GM19397 (cell line): ENCODE data around the gene ASZ1.

Source experiments
- ATAC-seq: cut with Tn5 transposase; IDR thresholded peaks from one replicate; pipeline ENCODE4 v1.9.1; 2021; ENCODE audit warnings: mild to moderate bottlenecking, moderate library complexity; ENCODE audit not compliant: unreplicated experiment

The ASZ1 gene

DNA sequence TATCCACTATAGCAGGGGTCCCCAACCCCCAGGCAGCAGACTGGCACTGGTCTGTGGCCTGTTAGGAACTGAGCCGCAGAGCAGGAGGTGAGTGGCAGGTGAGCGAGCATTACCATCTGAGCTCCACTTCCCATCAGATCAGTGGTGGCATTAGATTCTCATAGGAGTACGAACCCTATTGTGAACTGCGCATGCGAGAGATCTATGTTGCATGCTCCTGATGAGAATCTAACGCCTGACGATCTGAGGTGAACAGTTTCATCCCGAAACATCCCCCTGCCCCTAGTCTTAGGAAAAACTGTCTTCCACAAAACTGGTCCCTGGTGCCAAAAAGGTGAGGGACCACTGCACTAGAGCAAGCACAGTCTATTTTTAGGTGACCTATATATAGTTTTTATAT lies 23.6 kb downstream of the ASZ1 start:
- ATAC-seq, result no peak

GRCh38 chr7:117402109-117402508 lies 25.2 kb downstream of the ASZ1 start:
- ATAC-seq, result no peak

DNA sequence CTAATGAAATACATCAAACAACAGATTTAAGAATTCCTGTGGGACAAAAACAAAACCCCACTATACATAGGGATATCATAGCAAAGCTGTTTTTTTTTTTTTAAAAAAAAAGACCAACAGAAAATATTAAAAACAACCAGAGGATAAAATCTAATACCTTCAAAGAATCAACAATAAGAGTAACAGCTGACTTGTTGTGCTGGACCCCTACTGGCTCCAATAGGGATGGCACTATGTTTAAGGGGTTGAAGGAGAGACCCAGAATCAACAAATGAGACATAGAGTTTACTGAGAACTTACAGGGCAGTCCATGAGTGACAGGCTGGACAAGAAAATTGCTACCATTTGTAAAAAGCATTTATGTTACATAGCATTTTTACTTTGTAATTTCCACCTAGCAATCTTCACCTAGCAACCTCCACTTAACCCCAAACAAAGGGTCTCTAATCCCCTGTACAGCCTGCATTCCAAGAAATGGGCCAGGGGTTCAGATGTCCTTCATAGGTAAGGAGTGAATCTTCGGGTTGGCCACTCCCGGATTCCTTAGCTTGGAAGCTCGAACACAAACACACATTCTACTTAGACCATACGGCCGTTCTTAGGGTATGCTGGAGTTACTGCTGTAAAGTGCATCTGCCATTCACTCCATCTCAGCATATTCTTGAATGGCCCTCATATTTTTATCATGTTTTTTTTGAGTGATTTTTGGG lies 25.8 kb downstream of the ASZ1 start:
- ATAC-seq, result no peak

- ATAC-seq, result no peak
These were observed 27.4 kb downstream of the ASZ1 start for GRCh38 chr7:117399820-117400422.

DNA sequence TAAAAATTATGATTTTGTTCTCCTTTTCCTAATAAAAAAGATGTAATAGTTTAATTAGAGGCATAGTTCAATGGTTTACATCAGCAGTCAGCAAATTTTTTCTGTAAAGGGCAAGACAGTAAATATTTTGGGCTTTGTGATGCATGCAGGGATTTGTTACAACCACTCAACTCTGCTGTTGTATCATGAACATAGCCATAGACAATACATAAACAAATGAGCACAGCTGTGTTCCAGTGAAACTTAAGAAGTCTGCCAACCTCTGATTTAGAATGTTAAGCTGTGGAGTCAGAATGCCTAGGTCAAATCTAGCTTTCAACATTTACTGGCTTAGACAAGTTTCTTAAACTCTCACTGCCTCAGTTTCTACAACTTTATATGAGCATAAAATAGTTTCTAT lies 31.6 kb downstream of the ASZ1 start:
- ATAC-seq, result no peak

- ATAC-seq, result no peak
These were observed 33.5 kb downstream of the ASZ1 start for GRCh38 chr7:117393781-117394180.

- ATAC-seq, result no peak
These were observed 37.4 kb downstream of the ASZ1 start for GRCh38 chr7:117389871-117390270.

DNA sequence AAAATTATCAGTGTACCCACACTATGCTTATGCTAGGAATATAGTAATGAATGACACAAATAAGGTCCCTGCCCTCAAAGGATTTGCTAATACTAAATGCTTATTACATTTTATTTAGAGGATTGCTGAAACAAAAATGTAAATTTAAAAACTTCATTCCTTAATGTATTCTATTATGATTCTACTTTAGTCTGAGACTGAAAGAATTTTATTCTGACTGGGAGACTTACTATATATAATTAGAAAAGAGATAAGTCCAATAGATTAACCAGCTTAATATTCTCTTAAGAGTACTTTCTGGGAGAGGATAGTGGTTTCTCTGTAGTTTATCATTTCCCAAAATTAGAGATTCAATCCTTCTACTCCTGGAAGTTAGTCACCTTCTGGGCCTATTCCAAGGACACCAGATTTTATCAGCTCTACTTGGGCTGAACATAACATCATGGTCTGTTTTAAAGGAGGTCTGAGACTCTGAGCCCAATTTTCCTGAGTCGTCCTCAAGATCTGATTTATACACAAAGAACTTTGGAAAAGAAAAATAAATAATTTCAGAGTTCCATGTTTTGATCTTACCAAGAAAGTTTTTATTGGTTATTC lies 41.1 kb downstream of the ASZ1 start:
- ATAC-seq, result no peak

DNA sequence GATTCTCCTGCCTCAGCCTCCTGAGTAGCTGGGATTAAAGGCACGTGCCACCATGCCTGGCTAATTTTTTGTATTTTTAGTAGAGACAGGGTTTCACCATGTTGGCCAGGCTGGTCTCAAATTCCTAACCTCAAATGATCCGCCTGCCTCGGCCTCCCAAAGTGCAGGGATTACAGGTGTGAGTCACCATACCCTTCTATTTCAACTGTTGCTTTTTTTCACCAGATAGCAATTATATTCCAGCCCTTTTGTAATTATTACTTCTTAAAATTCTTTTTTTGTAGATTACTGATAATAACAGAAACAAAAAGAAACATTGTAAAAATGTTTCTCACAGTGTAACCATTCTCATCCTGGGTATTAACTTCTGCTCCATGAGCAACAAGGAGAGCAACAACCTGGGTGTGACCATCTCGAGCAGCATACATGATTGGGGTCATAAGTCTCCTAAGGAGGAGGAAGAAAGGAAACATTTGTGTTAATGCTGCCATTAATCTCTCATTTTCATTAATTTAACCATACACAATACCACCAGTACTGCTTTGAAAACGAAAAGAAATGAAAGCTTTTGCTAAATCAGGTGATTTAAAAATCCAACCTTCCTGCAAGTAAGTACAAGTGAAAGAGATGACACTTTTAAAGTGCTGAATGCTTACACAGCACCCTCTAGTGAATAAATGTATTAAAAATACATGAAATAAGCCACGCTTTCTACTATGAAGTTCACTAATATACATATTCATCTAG lies 41.8 kb downstream of the ASZ1 start:
- ATAC-seq, result no peak

GRCh38 chr7:117384688-117385362 lies 42.5 kb downstream of the ASZ1 start:
- no peak for ATAC-seq

- no peak for ATAC-seq
These were observed 43.7 kb downstream of the ASZ1 start for GRCh38 chr7:117383483-117384189.

DNA sequence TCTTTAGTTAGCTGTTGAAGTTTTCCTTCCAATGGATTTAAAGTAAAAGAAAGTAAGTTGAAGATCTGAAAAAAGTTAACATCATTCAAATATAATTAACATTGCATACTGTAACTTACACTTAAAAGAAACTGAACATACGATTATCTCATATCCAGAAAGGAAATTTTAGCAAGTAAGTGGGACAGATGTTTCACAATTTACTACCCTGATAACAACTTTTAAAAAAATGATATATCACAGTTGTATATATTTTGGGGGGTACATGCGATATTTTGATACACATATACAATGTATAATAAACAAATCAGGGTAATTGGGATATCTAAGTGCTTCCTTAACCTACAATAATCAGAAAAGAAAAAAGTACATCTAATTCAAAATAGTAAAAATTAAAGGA lies 44.2 kb downstream of the ASZ1 start:
- ATAC-seq, result no peak

GRCh38 chr7:117381362-117381761 lies 45.9 kb downstream of the ASZ1 start:
- ATAC-seq, result no peak

GRCh38 chr7:117375380-117375779 lies 51.9 kb downstream of the ASZ1 start:
- no peak for ATAC-seq

GRCh38 chr7:117372073-117372472 lies 55.2 kb downstream of the ASZ1 start:
- ATAC-seq, result no peak

GRCh38 chr7:117364339-117365080 lies 62.8 kb downstream of the ASZ1 start:
- ATAC-seq, result no peak

- no peak for ATAC-seq
These were observed 64.9 kb downstream of the ASZ1 start for GRCh38 chr7:117362294-117362888.

- no peak for ATAC-seq
These were observed 77.3 kb downstream of the ASZ1 start for GRCh38 chr7:117350027-117350426.

DNA sequence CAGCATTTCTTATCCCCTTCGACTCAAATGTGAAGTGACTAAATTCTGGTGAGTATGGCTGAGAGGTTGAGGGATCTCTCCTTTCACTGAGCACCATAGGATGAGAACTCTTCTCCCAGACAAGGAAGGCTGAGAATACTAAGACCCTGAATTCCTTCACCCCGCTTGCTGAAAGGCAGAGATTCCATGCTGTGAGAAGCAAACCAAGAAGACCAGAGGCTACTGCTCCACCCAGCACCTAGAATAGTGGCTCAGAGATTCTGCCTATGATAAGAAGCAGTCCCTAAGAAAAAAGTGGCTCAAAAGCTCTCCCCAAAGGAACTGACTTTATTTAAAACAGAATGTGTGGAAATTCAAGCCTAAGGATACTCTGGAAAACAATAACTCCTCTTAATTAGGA lies 77.7 kb downstream of the ASZ1 start:
- ATAC-seq, result no peak
